Measurements from ENCODE around the gene DEPP1.

DEPP1 gene

DNA sequence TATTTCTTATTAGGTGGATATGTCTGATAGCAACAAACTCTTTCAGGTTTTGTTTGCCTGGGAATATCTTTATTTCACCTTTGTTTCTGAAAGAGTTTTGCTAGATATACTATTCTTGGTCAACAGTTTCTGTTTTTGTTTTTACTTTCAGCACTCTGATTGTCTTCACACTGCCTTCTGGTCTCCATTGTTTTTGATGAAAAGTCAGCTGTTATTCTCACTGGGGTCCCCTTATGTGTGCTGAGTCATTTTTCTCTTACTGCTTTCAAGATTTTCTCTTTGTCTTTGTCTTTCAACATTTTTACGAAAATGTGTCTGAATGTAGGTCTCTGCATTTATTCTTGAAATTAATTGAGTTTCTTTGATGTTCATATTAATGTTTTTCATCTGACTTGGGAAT is 34.3 kb downstream of the DEPP1 start:
- Histone ChIP-seq H3K79me2 (ENCODE audit: control insufficient read depth, low read length) (no peaks in the 10 kb centered on the region), H3F3A (ENCODE audit: control insufficient read depth, insufficient read depth) (no peaks in the 10 kb centered on the region), H4K20me1 (ENCODE audit: control insufficient read depth, insufficient read depth, low read depth, low read length) (no peaks in the 10 kb centered on the region), H3K36me3 (ENCODE audit: control insufficient read depth, low read length) (no peaks in the 10 kb centered on the region), H3K27me3 (ENCODE audit: control insufficient read depth, low read length) (peaks cover 6% of the 10 kb centered on the region; the same call in 1 of the 2 replicates), H3K27ac (ENCODE audit: low read depth, low read length) (no peak overlapping the region), H3K4me2 (ENCODE audit: low read length) (no peak overlapping the region), H3K4me1 (ENCODE audit: control insufficient read depth, low read length) (peaks cover 20% of the 10 kb centered on the region), H3K9me3 (ENCODE audit: control insufficient read depth, insufficient read depth, low read length) (peaks cover 17% of the 10 kb centered on the region), H3K9me2 (replicated peaks; ENCODE audit: control insufficient read depth, low read length) (no peaks in the 10 kb centered on the region), H3K4me3 (ENCODE audit: low read length) (no peak overlapping the region)
- TF ChIP-seq EZH2phosphoT487 (IDR thresholded peaks at IDR 0.05; ENCODE audit: borderline replicate concordance, low read length): no peak
- TF ChIP-seq, protein P1, sequence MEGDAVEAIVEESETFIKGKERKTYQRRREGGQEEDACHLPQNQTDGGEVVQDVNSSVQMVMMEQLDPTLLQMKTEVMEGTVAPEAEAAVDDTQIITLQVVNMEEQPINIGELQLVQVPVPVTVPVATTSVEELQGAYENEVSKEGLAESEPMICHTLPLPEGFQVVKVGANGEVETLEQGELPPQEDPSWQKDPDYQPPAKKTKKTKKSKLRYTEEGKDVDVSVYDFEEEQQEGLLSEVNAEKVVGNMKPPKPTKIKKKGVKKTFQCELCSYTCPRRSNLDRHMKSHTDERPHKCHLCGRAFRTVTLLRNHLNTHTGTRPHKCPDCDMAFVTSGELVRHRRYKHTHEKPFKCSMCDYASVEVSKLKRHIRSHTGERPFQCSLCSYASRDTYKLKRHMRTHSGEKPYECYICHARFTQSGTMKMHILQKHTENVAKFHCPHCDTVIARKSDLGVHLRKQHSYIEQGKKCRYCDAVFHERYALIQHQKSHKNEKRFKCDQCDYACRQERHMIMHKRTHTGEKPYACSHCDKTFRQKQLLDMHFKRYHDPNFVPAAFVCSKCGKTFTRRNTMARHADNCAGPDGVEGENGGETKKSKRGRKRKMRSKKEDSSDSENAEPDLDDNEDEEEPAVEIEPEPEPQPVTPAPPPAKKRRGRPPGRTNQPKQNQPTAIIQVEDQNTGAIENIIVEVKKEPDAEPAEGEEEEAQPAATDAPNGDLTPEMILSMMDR (IDR thresholded peaks at IDR 0.05; ENCODE audit: low read depth, low read length, poor library complexity, severe bottlenecking): no peak

DNA sequence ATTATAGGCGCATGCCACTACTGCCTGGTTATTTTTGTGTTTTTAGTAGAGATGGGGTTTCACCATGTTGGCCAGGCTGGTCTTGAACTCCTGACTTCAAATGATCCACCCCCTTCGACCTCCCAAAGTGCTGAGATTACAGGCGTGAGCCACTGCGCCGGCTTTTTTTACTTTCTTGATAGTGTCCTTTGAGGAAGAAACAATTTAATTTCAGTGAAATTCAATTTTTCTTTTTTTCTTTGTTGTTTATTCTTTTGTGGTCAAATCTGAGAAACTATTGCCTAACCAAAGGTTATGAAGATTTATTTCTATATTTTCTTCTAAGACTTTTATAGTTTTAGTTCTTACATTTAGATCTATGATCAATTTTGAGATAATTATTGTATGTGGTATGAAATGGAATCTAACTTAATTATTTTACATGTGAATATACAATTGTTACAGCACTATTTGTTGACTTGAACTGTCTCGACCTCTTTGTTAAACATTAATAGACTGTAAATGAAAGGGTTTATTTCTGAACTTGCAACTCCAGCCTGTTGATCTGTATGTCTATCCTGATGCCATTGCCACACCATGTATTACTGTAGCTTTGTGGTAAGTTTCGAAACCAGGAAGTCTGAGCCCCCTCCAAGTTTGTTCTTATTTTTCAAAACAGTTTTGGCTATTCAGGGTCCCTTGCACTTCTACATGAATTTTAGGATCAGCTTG is 38.8 kb downstream of the DEPP1 start:
- Histone ChIP-seq H3K4me1 (ENCODE audit: control insufficient read depth, low read length) (peaks cover 5% of the 10 kb centered on the region; the same call in 1 of the 2 replicates), H3K36me3 (ENCODE audit: control insufficient read depth, low read length) (no peaks in the 10 kb centered on the region), H3K9me2 (replicated peaks; ENCODE audit: control insufficient read depth, low read length) (no peaks in the 10 kb centered on the region), H3K9me3 (ENCODE audit: control insufficient read depth, insufficient read depth, low read length) (peaks cover 7% of the 10 kb centered on the region), H3K4me2 (ENCODE audit: low read length) (no peak overlapping the region), H3K79me2 (ENCODE audit: control insufficient read depth, low read length) (no peaks in the 10 kb centered on the region), H3F3A (ENCODE audit: control insufficient read depth, insufficient read depth) (no peaks in the 10 kb centered on the region), H3K27me3 (ENCODE audit: control insufficient read depth, low read length) (peaks cover 6% of the 10 kb centered on the region; the same call in 1 of the 2 replicates), H4K20me1 (ENCODE audit: control insufficient read depth, insufficient read depth, low read depth, low read length) (no peaks in the 10 kb centered on the region), H3K4me3 (ENCODE audit: low read length) (no peak overlapping the region), H3K27ac (ENCODE audit: low read depth, low read length) (no peak overlapping the region)
- TF ChIP-seq, protein P1 (IDR thresholded peaks at IDR 0.05; ENCODE audit: low read depth, low read length, poor library complexity, severe bottlenecking): no peak
- no peak for TF ChIP-seq EZH2phosphoT487 (IDR thresholded peaks at IDR 0.05; ENCODE audit: borderline replicate concordance, low read length)

DNA sequence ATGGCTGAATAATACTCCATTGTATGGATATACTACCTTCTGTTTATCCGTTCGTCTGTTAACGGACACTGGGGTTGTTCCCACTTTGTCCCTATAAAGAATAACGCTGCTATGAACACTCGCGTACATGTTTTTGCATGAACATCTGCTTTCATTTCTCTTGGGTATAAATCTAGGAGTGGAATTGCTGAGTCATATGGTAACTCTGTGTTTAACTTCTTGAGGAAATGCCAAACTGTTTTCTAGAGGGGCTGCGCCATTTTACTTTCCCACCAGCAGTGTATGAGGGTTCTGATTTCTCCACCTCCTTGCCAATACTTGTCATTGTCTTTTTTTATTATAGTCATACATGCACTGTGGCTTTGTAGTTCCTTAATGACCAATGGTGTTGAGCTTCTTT is 39.7 kb downstream of the DEPP1 start:
- TF ChIP-seq, protein P1 (IDR thresholded peaks at IDR 0.05; ENCODE audit: low read depth, low read length, poor library complexity, severe bottlenecking): no peak
- no peak for TF ChIP-seq EZH2phosphoT487 (IDR thresholded peaks at IDR 0.05; ENCODE audit: borderline replicate concordance, low read length)
- Histone ChIP-seq H3K36me3 (ENCODE audit: control insufficient read depth, low read length) (no peaks in the 10 kb centered on the region), H3K27ac (ENCODE audit: low read depth, low read length) (no peak overlapping the region), H3K9me3 (ENCODE audit: control insufficient read depth, insufficient read depth, low read length) (no peaks in the 10 kb centered on the region), H3K79me2 (ENCODE audit: control insufficient read depth, low read length) (no peaks in the 10 kb centered on the region), H3F3A (ENCODE audit: control insufficient read depth, insufficient read depth) (no peaks in the 10 kb centered on the region), H3K4me3 (ENCODE audit: low read length) (no peak overlapping the region), H3K4me2 (ENCODE audit: low read length) (no peak overlapping the region), H3K4me1 (ENCODE audit: control insufficient read depth, low read length) (peaks cover 5% of the 10 kb centered on the region; the same call in 1 of the 2 replicates), H4K20me1 (ENCODE audit: control insufficient read depth, insufficient read depth, low read depth, low read length) (no peaks in the 10 kb centered on the region), H3K27me3 (ENCODE audit: control insufficient read depth, low read length) (peaks cover 6% of the 10 kb centered on the region; the same call in 1 of the 2 replicates), H3K9me2 (replicated peaks; ENCODE audit: control insufficient read depth, low read length) (no peaks in the 10 kb centered on the region)
